GM12801 (cell line): ENCODE results near the gene KIAA1217.

ENCODE experiments used
- TF ChIP-seq, protein P1 (sequence below): IDR thresholded peaks from one replicate; pipeline ENCODE4 v1.5.1; 2011; ENCODE audit warnings: control low read depth; ENCODE audit not compliant: insufficient read length; ENCODE audit errors: extremely low read depth

KIAA1217 gene

DNA sequence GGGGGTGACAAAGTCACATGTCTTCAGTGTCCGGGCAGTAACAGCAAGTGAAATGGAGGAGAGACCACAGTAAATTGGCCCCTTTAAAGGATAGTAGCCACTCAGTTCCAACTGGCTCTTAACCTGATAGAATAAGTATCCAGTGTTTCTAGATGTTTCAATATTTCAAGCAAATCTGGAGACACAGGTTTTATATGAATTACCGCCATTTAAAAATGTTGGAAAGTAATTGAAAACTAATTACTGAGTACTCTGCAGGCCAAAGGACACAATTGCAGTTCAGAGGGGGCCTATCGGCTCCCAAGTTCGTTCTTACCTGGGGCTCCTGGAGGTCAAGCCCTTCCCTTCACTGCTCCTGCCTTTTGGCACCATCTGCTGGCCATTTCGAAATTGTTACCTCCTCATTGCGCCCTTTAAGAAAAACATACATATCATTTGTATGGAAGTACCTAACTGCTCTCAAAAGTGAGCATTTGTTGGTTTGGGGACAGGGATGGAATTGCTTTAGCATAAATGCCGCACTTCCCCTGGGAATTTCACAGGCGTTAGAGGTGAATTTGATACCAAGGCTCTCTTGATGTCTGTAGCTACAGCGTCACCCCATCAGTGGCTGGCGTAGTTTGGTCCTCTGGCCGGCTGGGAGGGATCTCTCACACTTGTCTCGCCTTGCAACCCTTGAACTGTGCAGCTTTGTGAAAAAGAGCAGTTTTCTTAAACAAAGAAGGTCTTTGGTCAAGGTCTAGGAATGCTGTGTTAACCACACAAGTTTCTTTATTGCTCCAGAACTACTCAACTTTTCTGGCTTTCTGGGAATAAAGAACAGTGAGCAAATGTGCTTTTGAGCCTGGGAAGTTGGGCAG, 294.8 kb downstream of the KIAA1217 start:
- TF ChIP-seq, protein P1, sequence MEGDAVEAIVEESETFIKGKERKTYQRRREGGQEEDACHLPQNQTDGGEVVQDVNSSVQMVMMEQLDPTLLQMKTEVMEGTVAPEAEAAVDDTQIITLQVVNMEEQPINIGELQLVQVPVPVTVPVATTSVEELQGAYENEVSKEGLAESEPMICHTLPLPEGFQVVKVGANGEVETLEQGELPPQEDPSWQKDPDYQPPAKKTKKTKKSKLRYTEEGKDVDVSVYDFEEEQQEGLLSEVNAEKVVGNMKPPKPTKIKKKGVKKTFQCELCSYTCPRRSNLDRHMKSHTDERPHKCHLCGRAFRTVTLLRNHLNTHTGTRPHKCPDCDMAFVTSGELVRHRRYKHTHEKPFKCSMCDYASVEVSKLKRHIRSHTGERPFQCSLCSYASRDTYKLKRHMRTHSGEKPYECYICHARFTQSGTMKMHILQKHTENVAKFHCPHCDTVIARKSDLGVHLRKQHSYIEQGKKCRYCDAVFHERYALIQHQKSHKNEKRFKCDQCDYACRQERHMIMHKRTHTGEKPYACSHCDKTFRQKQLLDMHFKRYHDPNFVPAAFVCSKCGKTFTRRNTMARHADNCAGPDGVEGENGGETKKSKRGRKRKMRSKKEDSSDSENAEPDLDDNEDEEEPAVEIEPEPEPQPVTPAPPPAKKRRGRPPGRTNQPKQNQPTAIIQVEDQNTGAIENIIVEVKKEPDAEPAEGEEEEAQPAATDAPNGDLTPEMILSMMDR = no peak

DNA sequence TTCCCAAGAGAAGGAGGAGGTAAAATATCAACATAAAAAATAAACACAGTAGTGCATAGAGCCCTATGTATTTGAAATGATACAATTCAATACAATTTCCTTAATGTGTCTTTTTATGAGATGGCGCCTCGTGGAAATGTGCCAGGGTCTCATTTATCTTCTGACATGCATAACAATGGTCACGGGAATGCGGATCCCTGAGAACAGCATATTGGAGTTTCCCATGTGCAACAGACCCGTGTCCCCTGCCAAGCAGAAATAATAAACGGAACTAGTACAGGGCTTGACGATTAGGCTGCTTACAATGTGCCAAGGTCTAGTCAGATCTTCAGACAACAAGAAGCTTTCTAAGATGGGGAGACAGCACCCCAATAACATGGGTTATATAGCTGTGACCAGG, 296.8 kb downstream of the KIAA1217 start:
- TF ChIP-seq, protein P1 = no peak

DNA sequence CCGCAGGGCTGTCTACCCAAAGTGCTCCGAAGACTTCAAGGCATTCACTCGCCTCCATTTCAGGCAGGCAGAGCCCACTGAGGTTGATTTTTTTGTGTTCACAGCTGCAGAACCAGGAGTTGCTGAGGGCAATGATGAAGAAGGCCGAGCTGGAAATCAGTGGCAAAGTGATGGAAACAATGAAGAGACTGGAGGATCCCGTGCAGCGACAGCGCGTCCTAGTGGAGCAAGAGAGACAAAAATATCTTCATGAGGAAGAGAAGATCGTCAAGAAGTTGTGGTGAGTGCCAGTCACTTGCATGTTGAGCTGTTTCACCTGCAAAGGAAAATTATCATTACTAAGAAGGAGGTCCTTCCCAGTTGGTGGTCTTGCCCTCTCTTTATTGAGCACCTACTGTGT, 304.2 kb downstream of the KIAA1217 start:
- TF ChIP-seq, protein P1 = no peak

DNA sequence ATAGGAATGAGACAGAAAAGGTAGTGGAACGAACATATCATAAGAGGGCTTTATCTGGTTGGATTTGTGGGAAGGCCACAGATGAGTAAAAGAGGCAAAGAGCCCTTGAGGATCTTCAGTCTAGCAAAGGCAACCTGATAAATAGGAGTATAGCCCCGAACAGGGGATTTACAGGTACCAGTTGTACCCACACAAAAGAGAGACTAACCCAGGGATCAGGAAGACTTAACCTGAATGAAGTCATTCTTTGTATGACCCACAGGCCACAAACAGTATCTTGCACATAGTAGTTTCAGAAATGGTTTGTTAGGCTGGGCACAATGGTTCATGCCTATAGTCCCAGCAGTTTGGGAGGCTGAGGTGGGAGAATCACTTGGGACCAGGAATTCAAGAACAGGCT, 306.5 kb downstream of the KIAA1217 start:
- TF ChIP-seq, protein P1 = no peak

DNA sequence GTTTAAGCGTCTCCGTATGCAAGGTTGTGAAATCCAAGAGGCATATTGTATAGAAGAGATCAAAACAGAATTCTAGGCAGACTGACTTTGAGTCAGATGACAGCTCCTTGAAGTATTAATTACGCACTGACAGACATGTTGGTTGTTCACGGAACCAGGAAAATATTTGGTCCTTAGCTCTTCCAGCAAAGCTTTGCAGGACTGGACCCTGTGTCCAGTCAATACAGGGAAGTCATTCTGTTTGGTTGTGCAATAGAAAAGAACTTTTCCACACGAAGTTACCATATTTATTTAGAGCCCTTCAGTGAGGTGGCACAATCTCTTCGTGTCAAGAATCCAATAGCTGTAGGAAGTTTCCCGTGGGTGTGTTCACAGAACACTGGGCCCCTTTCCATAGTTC, 309.5 kb downstream of the KIAA1217 start:
- TF ChIP-seq, protein P1 = no peak

DNA sequence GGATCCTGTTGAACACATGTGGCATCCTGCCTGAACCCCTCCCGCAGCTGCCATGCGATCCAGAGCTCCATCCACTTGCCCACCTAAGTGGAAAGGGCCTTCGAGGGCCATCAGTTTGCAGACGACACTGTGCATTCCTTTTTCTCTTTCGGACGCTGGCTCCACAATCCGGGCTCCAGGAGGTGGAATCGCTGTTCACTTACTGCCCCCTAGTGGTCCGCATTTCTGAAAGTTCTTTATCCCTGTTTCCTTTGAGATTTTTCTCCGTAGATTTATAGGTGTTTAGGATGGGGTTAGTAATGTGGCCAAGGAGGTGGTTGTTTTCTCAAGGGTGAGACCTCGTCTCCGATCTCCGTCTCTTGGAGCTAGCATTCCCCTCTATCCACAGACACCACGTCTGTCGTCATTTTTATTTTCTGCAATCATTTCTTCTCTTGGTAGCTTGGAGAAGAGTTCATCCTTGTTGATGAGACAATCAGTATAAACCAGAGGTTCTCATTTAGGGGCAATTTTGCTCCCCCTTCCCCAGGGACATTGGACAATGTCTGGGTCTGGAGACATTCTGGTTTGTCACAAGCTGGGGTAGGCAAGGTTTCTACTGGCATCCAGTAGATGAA, 310.2 kb downstream of the KIAA1217 start:
- TF ChIP-seq, protein P1 = no peak

DNA sequence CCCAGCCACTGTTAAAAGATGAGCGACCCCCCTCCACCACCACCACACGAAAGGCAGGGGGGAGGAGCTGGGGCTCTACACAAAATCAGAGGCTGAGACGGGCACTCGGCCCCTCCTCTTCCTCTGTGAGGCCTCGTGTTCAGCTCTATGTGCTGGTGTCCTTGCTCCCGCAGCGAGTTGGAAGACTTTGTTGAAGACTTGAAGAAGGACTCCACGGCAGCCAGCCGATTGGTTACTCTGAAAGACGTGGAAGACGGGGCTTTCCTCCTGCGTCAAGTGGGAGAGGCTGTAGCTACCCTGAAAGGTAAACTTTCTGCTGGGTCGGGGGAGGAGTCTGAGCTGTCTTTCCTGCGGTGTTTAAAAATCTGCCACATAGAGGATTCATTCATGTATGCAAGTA, 311.0 kb downstream of the KIAA1217 start:
- TF ChIP-seq, protein P1 = no peak
